ENCODE measurements around the gene RBCK1.
"Not testable (repeated sequence)": the region's sequence is repeated elsewhere in the genome, so short reads cannot be mapped to it uniquely, and the experiment has no call there.

RBCK1 gene

GRCh38 chr20:381581-382290, 26.4 kb upstream of the RBCK1 start:
- peak; percentile 85 for DNase-seq (ENCODE audit: extremely low read depth, insufficient read length)
- no peak for TF ChIP-seq CTCF (IDR thresholded peaks at IDR 0.05; ENCODE audit: insufficient read depth, low read length, poor library complexity, severe bottlenecking)
- no peaks in the 10 kb centered on the region for H3K27me3 ChIP-seq (replicated peaks; ENCODE audit: control insufficient read depth, insufficient read depth, low read length)
- peak overlapping the region; percentile 92 for H3K4me3 ChIP-seq (replicated peaks; ENCODE audit: low read depth, low read length)
- peaks cover 2% of the 10 kb centered on the region; the same call in 1 of the 2 replicates for H3K36me3 ChIP-seq (ENCODE audit: control insufficient read depth, insufficient read depth, low read length)

- DNase-seq (ENCODE audit: extremely low read depth, insufficient read length), result no peak
- TF ChIP-seq CTCF (IDR thresholded peaks at IDR 0.05; ENCODE audit: insufficient read depth, low read length, poor library complexity, severe bottlenecking), result no peak
- Histone ChIP-seq H3K4me3 (replicated peaks; ENCODE audit: low read depth, low read length) (peak overlapping the region; percentile 92; the same call in 1 of the 2 replicates), H3K36me3 (ENCODE audit: control insufficient read depth, insufficient read depth, low read length) (peaks cover 2% of the 10 kb centered on the region; the same call in 1 of the 2 replicates), H3K27me3 (replicated peaks; ENCODE audit: control insufficient read depth, insufficient read depth, low read length) (no peaks in the 10 kb centered on the region)
These were observed 25.6 kb upstream of the RBCK1 start for GRCh38 chr20:382291-383115.

- no peak for TF ChIP-seq CTCF (IDR thresholded peaks at IDR 0.05; ENCODE audit: insufficient read depth, low read length, poor library complexity, severe bottlenecking)
- no peak for DNase-seq (ENCODE audit: extremely low read depth, insufficient read length)
- Histone ChIP-seq H3K4me3 (replicated peaks; ENCODE audit: low read depth, low read length) (no peak overlapping the region), H3K27me3 (replicated peaks; ENCODE audit: control insufficient read depth, insufficient read depth, low read length) (no peaks in the 10 kb centered on the region), H3K36me3 (ENCODE audit: control insufficient read depth, insufficient read depth, low read length) (peaks cover 10% of the 10 kb centered on the region)
These were observed 24.2 kb upstream of the RBCK1 start for GRCh38 chr20:383889-384288.

GRCh38 chr20:384723-385122, 23.4 kb upstream of the RBCK1 start:
- DNase-seq (ENCODE audit: extremely low read depth, insufficient read length), result no peak
- Histone ChIP-seq H3K27me3 (replicated peaks; ENCODE audit: control insufficient read depth, insufficient read depth, low read length) (no peaks in the 10 kb centered on the region), H3K36me3 (ENCODE audit: control insufficient read depth, insufficient read depth, low read length) (peaks cover 16% of the 10 kb centered on the region), H3K4me3 (replicated peaks; ENCODE audit: low read depth, low read length) (no peak overlapping the region)
- TF ChIP-seq CTCF (IDR thresholded peaks at IDR 0.05; ENCODE audit: insufficient read depth, low read length, poor library complexity, severe bottlenecking), result no peak

- Histone ChIP-seq H3K36me3 (ENCODE audit: control insufficient read depth, insufficient read depth, low read length) (peaks cover 18% of the 10 kb centered on the region), H3K4me3 (replicated peaks; ENCODE audit: low read depth, low read length) (no peak overlapping the region), H3K27me3 (replicated peaks; ENCODE audit: control insufficient read depth, insufficient read depth, low read length) (no peaks in the 10 kb centered on the region)
- no peak for DNase-seq (ENCODE audit: extremely low read depth, insufficient read length)
- no peak for TF ChIP-seq CTCF (IDR thresholded peaks at IDR 0.05; ENCODE audit: insufficient read depth, low read length, poor library complexity, severe bottlenecking)
These were observed 22.7 kb upstream of the RBCK1 start for GRCh38 chr20:385448-385847.

GRCh38 chr20:386634-387033, 21.5 kb upstream of the RBCK1 start:
- peaks cover 25% of the 10 kb centered on the region for H3K36me3 ChIP-seq (ENCODE audit: control insufficient read depth, insufficient read depth, low read length)
- H3K4me3 ChIP-seq (replicated peaks; ENCODE audit: low read depth, low read length); H3K27me3 ChIP-seq (replicated peaks; ENCODE audit: control insufficient read depth, insufficient read depth, low read length); DNase-seq (ENCODE audit: extremely low read depth, insufficient read length): not testable (repeated sequence)

Data from GM06990 (cell line).